ENCODE measurements around the gene CHRDL2.

Gene CHRDL2

DNA sequence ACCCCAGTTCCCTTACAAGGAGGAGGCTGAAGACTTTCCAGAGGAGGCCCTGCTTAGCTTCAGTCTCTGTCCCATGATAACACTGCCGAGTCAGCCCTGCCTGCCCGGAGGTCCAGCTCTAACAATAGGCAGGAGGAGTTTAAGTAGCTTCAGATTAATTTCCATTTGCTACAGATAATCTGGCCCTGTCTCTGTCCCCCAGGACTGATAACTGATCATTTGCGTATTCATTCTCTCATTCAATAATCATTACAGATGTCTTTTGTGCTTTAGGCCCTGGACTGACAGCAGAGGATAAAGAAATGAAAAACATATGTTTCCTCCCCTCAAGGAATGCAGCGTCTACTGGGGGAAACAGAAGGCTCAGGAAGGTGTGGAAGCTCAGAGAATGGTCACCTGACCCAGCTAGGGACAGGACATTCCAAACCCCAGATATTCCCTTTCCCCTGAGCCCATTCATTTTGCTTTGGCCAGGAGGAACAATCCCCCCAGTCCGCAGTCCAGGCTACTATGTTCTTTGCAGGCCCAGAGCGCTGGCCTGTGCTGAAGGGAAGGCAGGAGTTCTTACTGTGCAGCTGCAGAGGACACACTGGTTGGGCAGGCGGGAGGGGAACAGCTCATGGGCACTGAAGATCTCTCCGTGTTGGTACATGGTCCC, 20.8 kb downstream of the CHRDL2 start:
- DNase-seq, result no peak

DNA sequence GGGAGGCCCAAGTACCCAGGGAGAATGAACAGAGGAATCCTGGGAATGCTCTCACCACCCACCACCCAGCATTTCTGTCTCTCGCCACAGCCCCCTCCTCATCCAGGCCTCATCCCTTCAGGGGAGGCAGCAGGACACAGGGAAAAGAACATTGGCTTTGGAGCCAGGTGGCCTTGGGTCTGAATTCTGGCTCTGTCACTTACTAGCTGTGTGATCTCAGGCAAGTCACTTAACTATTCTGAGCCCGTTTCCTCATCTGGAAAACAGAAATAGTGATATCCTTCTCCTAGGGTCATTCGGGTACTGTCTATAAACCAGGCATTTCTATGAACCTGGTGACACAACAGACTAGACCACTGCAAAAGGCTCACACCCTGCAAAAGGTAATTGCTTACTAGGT, 22.1 kb downstream of the CHRDL2 start:
- DNase-seq, result no peak

DNA sequence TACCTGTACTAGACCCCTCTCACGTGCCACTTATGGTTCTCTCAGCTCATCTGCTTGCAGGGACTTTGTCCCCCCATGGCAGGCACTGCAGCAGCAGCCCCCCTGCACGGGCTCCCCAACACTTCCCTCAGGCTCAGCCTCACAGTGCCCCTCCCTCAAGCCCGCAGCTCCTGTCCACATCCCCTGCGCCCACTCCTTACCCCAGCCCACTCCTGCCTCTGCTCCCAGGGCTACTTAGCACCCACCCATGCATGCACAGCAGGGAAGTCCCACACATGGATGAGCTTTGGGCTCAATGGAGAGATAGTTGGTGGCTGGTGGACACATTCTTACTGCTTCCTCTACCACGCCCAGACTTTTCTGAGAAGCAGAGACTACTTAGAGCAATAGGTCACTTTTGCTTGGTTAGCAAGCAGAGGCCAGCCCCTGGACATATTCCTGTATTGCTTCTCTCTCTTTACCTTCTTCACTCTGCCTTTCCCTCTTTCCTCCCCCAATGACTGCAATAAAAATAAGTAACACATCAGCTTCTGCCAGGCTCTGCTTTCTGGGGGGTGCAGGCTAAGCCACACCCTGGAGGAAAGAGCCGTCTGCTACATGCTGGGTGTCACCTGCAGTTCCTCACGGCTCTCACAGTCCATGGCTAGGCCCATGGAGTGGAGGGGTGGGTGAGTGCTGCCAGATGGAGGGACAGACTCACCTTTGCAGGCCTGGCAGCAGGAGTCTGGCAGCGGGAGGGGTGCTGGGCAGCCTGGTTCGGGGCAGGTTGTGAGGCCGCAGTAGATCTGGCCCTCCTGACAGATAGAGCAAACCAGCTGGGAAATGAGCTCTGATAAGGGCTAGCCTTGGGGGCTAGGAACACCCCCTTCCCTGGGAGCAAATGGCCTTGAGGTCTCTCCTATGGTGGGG, 23.4 kb downstream of the CHRDL2 start:
- DNase-seq, result no peak

DNA sequence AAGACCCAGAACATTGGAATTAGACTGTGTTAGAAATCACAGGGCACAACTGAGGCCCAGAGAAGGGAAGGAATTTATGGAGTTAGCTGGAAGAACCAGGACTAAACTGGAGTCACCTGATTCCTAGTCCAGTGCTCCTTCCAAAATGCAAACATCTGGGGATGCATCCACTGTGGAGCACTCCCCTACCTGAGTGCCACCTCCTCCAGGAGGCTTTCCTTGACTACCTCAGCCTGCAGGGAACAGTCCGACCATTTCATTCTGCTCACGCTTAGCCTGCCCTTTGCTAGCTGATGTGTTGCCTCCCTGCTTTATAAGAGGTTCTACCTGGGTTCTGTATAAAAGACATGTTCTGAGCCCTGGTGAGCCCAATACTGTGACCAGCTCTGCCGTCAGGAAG, 24.0 kb downstream of the CHRDL2 start:
- DNase-seq, result no peak

DNA sequence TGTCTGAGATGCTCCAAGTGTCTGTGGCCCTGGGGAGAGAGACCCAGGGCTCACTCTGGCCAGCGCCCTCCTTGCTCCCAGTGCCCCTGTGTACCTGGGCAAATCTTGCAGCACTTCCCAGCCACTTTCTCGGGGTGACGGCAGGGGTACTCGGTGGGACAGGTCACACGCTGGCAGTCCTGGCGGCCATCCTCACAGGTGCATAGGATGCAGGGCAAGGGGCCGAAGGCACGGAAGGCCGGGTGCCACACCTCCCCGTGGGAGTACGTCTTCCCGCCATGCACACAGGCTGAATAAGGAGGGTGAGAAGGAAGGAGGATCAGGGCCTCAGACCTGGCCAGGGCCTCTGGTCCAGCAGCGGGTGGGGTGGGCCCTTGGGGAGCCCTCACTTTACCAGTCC, 28.0 kb downstream of the CHRDL2 start:
- no peak for DNase-seq

DNA sequence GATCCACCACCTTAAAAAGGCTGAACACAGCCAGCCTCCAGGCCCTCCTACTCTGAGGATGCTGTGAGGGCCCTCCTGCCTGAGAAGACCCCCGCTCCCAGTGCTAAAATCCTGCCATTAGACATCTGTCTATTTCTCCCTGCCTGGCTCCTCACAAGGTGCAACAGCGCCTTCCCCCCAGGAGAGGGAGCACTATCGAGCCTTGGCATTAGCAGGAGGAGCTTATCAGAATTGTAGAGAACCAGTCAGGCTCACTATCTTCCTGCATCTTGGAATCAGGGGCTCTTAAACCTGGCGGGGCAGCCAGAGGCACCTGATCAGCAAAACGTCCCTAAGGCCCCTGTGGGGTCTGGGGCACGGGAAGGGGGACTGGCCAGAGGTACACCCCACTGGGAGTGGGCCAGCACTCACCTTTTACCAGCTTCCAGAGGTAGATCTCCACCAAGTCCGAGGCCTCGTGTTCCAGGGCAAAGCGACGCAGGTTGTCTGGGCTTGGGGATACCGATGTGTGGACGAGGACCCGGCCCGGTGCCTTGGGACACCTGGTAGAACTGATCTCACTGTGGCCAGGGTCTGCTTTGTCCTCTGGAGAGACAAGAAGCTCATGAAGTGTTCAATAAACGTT, 28.7 kb downstream of the CHRDL2 start:
- DNase-seq, result peak; percentile 48 to 58

DNA sequence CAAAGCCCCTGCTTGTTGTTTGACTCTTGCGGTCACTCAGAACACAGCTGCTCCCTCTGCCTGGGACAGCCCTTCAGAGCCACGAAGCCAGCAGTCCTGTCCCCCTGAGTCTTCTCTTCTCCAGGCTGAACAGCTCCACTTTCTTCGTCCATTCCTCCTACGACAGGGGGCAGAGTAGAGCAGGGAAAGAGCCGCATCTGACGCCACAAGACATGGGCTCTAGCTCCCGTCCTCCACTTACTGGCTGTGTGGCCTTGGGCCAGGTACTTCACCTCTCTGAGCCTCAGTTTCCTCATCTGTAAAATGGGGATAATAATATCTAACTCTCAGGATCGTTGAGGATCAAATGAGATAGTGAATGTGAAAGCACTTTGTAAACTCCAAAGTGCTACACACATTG, 29.9 kb downstream of the CHRDL2 start:
- no peak for DNase-seq

DNA sequence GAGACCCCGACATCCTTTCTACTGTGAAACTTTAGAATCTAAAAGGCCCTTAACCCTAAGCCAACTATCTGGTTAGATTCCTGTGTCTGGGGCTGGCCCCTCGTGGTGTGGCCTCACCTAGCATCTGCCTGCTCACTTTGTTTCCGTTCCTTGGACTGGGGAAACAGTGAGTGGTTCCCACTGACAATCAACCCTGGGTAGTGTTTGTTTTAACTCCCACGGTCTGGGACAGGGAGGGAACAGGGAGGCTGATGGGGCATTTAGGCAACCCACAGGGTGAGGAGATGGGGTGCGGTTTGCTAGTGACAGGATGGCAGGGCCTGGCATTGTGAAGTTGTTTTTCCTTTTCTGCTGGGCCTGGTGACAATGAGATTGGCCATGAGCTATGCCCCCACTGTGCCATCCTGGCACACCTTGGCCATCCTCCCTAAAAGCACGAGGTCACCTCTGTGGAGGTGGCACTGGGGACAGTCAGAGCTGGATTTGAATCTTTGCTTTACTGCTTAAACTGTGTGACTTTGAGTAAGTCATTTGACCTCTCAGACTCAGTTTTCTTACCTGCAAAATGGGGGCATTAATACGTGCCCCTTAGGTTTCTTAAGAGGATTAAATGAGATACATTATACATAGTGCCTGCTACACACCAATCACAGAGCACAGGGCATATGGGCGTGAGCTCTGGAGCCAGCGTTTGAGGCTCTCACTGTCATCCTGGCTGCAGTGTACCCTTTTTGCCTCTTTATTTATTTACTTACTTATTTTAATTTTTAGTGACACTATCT, 31.4 kb downstream of the CHRDL2 start:
- no peak for DNase-seq

DNA sequence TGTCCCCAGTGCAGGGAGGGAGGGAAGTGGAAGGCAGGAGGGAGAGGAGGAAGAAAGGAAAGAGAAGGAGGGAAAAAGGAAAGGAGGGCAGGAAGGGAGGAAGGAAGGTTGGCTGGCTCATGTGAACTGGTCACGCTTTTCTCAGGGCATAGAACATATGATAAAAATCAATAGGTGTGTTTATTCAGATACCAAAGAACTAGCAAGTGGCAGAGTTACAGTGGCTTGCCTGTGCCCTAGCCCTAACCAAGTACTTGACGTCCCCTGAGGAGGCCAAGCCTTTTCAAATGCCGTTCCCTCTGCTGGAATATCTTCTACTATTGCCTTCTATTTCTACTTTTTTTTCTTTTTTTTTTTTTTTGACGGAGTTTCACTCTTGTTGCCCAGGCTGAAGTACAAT, 33.5 kb downstream of the CHRDL2 start:
- no peak for DNase-seq

DNA sequence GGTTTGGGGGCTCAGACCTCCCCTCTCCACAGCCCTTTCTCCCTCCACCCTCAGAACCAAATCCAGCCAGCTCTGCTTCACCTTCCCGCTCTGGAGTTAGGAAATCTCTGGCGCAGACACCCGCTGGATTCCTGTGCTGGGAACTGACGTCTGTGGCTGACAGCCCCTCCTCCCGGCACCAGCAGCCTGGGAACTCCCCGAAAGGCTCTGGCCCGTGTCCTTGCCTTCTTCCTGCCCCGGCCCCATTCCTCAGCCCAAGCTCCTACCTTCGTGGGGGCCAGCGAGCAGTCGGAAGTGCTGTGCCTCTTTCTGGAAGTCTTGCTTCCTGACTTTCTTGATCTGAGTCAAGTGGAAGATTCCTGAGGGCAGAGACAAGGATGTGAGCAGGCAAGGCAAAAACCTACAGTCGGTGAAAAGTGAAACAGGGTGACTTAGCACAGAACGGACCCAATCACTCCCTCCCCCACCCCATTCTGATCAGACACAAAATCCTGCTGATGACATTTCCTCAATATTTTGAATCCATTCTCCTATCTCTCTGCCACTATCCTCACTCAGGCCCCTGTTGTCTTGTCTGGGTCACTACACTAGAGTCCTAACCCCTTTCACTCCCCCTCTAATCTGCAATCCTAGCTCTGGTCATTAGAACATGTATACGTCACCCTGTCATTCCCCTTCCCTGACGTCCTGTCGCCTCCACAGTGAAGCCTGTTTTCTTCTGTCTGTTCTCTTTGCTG, 34.1 kb downstream of the CHRDL2 start:
- no peak for DNase-seq

DNA sequence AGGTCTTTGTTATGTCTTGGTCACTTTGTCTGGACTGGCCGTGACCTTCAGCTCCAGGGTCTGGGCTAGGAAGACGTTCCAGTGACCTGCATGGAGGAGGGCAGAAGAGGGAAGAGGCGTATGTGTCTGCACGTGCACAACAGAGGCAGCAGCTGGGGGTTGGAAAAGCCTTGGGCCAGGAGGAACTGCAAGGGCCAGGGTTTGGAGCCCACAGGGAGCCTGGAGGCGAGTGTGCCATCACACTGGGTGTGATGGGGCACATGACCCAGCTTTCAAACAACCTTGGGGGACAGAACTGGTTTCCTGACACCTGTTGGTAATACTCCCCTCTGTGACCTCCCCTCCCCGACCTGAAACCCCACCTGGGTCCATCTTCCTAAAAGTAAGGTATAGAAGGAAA, 34.7 kb downstream of the CHRDL2 start:
- no peak for DNase-seq

DNA sequence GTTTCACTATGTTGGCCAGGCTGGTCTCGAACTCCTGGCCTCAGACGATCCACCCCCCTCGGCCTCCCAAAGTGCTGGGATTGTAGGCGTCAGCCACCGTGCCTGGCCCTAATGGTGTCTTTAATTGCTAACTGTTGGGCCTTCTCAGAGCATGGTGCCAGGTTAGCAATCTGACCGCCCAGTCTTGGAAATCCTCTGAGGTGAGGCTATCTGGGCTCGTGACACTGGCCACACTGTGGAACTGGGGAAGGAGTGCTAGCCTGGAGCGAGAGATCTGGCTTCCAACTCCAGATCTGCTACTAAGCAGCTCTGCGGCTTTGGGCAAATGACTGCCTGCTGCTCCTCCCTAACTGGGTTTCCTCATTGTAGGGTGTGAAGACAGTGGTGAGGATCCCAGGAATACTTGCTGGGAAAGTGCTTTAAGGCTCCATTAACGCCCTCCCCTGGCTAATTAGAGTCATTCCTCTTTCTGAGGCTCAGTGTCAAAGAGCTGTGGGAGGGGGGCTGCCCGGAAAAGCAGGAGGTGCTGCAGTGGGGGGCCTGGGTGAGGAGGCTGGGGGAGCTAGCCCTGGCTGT, 35.4 kb downstream of the CHRDL2 start:
- no peak for DNase-seq

DNA sequence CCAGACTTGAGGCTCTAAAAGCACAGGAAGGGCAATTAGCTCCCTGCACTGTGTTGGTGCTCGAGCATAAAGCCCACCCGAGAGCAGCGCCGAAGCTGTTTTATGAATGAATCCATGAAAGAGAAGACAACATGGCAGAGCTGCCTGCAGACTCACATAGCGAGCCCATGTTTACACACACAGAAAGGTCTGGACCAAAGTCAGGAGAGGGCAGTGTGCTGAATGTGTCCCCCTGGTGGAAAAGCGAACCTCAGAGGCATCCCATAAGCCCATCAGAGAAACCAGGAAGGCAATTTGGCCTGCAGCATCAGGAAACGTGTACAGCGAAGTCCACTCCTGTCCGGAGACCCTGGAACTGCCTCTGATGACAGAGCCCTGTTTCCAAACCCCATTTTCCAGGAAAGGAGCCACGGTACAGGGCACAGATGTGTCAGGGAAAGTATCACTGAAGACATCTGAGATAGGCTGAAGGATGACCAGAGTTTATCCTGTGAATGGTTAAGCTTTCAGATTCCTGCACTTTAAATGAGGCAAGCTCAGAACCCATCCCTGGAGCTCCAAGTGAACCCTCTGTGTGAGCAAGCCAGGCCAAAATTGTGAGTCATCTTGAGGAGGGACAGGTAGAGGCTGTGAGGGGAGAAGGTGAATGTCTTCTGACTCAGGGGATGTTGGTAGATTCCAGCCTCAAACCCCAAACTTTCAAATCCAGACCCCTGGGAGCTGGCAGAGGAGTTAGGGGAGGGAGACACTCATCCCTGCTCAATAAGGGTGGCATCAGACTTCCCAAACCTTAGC, 36.9 kb downstream of the CHRDL2 start:
- DNase-seq, result no peak

DNA sequence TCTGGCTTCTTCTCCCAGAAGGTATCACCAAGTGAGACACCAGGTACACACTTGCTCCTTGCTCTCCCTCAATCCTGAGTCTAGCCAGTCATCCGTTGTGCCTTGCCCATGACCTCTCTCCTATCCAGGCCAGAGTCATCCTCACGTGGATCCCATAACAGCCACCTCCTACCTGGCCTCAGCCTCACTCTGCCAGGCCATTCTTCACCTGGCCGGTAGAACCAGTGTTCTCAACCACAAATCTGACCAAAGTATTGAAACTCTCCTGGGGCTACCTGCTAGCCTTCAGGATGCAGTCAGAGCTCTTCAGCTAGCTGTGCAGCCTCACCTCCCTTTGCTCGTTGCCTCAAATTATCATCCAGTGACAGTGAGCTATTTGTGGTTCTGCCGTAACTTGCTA, 37.7 kb downstream of the CHRDL2 start:
- no peak for DNase-seq

DNA sequence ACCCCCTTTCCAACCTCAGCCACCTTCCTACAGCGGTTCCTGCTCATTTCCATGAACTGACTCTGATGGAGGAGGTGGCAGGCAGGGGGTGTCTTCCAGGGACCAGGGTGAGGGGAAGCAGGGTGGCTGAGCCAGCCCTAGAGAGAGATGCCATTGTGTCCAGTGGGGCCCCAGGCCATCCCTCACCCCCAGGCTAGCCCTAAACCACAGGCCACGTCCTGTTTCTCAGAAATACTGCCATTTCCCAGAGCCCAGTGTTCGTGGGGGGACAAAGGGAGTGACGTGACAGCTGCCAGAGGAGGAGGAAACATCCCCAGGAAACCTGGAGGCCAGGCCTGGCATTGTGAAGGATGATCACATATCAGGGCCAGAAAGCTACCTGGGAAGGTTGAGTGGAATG, 39.5 kb downstream of the CHRDL2 start:
- DNase-seq, result no peak

DNA sequence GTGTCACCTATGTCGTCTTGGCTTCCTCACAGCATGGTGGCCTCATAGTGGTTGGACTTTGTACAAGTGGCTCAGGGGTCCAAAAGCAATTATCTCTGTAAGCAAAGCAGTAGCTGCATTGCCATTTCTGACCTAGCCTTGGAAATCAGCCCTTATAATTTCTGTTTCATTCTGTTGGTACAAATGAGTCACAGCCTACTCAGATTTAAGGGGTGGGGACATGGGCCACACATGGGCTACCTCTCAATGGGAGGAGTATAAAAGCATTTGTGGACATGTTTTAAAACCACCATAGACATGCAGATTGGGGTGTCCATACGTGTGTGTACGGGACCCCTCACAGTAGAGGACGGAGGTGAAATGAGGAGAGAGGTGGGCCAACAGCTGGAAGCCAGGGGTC, 41.6 kb downstream of the CHRDL2 start:
- DNase-seq, result no peak

DNA sequence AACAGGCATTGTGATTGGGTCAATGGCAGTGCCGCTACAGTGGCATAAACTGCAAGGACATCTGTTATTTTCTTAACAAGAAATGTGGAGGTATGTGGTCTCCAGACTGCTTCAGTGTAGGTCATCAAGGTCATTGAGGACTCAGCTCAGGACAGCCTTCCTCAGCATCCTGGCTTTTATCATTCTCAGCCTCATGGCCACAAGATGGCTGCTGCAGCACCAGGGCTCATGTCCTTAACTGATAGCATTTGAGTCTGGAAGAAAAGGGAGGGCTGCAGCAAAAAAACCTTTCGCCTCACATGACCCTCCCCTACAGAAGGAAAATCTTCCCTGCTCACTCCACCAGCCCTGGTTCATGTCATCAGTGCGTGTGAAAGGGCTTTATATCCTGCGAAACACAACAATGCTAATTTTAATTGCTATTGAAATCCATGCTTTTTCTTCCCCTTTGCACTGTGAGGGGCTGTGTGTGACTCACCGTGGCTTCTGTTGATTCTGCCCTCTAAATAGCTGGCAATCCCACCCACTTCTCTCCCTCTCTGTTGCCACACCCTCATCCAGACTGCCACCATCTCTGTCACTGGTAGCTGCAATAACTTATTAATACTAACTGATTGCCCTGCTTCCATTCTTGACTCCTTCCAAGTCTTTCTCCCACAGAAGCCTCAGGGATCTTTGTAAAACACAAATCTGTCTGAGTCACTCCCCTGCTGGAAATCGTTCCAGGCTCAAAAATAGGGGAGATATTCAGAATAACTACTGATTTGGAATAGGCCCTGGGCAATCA, 43.8 kb downstream of the CHRDL2 start:
- DNase-seq, result no peak

DNA sequence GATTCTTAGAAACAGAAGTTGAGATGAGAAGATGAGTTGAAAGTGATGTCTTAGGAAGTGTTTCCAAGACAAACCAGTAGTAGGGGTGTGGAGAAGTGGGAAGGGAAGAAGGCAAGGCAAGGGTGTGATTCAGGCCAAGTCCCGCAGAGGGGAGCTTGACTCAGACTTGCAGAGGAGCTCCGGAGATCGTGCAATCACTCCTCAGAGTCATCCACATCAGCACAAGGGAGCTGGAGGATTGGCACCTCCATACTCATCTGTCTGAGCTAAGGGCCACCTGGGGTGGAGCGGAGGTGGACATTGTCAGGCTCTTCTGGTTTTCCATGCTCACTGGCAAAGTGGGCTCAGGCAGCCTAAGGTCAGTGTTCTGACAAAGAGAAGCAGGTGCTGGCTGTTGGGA, 44.4 kb downstream of the CHRDL2 start:
- no peak for DNase-seq

DNA sequence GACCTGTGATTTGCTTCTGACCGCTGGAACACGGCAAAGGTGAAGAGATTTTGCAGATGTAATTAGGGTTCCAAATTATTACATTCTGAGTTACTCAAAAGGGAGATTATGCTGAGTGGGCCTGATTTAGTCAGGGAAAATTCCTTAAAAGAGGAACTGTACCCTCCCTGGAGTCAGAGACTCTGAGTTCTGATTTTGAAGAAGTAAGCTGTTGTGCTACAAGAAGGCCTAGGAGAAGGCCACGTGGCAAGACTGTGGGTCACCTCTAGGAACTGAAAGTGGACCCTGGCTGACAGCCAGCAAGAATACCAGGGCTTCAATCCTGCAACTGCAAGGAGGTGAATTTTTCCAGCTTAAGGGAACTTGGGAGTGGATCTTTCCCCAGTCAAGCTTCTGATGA, 45.3 kb downstream of the CHRDL2 start:
- DNase-seq, result peak; percentile 7 to 36

DNA sequence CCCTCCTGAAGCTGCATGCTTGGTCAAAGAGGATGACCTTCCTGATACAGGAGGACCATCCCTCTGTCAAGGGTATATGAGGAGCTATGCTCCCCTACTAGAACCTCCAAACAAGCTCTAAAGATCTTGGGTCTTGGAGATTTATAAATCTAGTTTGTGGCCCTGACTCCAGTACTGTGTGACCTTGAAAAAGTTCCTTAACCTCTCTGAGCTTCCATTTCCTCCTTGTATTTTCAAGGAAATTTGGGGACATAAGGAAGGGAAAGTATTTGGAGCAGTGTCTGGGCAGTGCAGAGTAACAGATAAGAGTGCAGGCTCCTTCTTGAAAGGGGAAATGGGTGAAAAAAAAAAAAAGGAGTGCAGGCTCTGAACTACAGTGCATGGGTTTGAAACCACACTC, 45.9 kb downstream of the CHRDL2 start:
- DNase-seq, result no peak

Data from CD4-positive, alpha-beta T cell treated with Interleukin-4 for 1 hour (primary cell).